GM18498 (cell line): ENCODE data around the gene BIN1.

Experiments used
- ATAC-seq: cut with Tn5 transposase; IDR thresholded peaks from one replicate; pipeline ENCODE4 v1.9.1; 2021; ENCODE audit warnings: mild to moderate bottlenecking, moderate library complexity; ENCODE audit not compliant: unreplicated experiment

BIN1 gene

DNA sequence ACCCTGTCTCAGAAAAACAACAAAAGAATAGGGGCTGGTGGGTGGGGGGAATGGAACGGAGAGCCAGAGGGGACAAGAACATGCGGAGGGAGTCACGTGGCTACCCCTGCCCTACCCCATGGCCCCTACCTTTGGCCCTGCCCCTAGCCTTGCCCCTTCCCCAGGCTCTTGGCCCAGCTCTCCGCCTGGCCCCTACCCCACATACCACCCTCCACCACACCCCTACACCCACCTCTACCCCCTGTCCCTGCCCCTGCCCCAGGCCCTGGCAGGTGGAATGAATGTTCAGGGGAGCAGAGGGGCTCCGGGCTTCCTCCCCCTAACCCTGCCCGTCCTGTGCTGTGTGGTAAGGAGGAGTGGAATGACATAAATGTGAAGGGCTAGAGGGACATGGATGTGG is 15.1 kb downstream of the BIN1 start:
- no peak for ATAC-seq

DNA sequence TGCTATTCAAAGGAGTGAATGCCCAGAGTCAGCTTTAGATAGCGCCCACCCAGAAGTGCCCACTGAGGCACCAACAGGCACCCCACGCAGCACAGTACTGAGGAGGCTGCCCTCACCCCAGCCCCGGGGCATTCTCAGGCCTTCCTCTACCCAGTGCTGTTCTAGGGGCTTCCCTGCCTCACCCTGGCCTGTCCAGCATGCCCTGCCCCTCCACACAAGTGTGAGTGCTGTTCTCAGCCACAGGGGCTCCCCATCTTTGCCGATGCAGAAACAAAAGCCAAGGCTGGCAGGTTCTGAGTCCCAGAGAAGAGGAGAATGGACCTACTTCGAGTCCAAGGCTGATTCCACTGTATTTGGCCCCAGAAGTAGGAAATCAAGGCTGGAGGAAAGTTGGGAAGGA is 15.8 kb downstream of the BIN1 start:
- no peak for ATAC-seq

DNA sequence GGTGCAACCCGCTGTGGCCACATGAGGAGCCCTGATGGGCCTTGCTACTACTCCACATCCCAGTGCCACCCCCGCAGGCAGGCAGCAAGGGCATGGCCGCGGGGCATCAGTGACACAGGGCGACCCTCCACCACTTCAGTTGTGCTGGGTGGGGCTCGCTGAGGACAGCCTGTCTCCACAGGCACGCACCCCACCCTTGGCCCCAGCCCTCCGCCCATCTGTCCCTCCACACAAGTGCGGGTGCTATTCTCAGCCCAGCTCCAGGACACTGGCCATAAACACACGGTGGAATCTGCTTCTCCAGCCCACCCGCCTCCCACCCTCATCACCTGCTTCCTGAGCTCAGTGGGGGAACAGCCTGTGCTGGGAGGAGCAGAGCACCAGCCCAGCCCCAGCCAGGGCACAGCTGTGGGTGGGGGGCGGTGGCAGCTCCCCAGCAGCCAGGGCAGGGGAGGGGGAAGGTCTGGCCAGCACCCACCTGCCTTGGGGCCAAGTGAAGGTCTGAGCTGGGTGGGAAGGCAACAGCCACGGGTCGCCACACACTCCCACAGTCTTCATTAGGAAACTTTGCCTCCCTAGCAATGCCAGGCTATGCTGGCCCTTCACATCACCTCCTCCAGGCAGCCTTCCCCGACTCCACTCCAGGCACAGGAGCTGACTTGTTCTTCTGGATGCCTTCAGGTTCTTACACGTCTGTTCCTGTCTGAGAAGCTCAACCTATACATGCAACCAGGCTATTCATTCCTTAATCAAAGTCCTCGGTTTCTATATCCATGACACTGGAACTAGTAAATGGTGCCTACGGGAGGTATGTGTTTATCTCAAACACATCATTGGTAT is 16.5 kb downstream of the BIN1 start:
- no peak for ATAC-seq

DNA sequence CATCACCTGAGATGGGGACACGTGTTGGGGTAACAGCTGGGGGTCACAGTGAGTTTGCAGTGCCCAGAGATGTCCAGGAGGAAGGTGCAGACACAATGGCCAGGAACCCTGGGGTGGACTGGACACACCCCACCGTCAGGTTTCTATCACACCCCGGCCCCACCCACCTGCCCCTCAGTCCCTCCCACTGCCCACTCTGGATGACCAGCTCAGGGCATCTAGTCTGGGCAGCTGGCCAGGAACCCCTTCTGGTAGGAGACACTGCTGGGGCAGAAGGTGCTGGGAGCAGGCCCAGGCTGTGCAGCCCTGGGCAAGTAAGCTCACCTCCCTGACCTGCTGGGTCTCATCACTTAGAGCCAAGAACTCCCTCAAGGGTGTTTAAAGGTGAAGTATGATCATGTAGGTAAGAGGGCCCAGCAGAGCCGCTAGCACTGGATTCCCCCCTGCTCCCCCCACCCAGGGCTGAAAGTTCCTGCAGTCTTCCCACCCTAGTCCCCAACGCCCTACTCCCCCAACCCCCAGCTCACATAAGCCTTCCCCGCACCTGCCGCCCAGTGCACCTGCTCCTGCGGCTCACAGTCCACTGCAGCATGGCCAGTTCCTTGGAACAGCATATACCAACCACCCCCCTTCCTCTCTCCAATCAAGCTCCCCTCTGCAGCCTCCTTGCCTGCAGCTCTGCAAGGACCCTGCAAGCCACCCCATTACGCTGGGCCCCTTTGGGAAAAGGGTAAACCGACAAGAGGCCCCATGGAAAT is 17.3 kb downstream of the BIN1 start:
- no peak for ATAC-seq

DNA sequence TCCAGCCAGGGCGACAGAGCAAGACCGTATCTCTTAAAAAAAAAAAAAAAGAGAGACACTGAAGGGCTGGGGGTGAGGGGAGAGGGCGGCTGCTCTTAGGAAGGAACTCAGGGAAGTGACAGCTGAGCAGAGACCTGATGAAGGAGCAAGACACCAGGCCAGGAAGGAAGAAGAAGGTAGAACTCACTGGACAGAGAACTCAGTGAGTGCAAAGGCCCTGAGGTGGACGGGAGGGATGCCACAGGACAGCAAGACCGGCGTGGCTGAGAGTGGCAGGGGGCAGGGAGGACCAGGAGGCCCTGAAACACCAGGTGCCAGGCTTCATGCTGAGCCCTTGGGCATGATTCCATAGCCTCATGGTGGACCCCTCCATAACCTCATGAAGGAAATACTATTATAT is 18.2 kb downstream of the BIN1 start:
- no peak for ATAC-seq

DNA sequence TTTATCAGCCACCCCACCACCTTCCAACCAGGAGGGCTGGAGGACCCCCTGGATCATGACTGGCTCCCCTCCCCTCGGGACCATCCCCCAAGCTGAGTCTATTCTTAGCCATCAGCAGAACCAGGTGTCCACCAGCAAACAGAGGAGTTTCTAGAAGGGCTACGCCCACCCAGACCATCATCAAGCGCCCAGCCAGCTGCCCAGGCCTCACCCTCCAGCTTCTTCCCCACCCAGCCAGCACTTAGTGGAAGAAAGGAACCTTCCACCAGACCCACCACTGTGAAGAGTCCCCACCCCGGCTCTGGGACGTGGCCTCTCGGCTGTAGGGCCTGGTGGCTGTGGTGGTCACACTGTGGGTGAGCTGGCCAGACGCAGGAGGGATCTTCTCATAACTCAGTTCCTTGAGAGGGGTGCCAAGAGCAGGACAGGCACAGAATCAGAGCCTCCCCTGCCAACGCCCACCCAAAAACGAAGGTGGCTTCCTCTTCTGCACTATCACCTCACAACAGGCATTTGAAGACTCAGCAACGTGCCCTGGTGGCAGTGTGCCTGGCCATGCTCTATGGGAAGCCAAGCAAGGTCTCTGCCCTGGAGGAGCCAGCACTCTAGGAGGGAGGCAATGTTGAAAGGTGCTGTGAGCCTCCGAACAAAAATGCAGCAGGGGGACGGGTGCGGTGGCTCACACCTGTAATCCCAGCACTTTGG is 19.0 kb downstream of the BIN1 start:
- no peak for ATAC-seq

DNA sequence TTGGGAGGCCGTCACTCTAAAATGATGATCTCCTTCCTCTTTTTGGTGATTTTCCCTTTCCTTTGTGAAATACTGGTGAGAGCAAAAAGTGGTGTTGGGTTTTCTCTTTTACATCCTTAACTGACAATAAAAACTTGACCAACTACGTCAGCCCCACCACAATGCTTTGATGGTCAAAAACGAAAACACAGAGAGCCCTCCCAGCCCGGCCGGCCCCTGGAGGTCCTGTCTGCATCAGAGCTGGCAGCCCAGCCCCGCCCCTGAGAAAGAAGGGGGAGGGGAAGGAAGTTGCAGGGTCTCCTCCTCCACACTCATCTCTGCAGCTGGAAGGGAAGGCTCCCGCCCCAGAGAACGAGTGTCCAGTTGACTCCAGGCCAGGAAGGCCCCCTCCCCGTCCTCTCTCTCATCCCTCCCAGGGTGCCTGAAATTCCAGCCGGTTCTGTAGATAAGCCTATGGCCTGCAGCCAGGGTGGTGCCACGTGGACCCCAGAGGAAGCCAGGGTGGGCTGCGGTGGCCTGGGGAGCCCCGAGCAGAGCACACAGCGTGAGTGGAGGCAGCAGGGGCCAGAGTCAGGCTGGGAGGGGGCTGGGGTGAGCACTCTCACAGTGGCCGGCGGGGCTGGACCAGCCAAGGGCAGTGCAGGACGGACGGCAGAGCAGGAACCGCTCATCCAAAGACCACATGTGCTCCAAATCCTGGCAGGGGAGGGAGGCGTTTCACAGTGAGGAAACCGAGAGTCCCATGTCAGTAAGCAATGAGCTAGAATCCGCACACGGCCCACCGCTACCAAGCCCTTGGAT is 19.8 kb downstream of the BIN1 start:
- ATAC-seq: peak; percentile 73

DNA sequence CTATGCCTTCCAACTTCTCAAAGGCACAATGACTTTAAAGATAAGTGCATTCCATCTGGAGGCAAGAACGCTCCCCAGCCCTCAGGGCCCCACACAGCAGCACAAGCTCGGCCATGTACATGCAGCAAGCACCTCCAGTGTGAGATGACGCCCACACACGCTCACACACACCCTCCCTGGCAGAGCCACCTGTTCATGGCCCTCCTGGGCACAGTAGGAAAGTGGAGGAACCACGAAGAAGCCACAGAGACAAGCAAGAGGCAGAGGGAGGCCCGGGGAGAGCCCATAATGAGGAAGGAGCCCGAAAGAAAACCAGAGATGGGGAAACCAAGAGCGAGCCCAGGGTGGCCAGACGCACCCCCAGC is 21.7 kb downstream of the BIN1 start:
- peak; percentile 28 for ATAC-seq

DNA sequence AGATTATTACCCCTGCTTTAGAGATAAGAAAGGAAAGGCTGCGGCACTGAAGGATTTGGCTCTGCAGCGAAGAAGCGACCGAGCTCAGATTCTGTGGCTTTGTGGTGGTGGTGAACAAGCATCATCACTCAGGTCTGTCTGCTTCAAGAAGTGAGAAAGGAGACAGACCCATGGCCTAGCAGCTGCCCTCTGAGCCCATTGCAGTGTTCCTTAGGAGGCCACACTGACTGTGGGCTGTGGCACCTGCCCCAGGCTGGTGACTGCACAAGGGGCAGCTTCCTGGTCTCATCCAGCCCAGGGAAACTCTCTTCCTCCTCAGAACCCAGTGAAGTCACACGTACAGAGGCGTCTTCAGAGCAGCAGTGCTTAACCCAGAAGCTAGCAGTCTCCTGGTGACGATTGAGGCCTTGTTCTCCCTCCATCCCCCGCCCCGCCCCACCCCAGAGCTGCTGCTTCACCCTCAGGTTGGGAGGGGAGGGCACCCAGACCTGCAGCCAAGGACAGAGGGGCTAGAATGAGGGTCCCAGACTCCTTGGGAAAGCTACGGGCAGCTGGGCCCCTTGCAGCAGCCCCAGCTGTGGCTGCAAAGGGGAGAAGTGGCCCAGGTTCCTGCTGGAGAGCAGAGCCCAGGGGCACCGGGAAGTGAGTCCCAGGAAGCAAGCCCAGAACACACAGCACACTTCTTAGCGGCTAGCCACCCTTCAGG is 22.2 kb downstream of the BIN1 start:
- no peak for ATAC-seq

DNA sequence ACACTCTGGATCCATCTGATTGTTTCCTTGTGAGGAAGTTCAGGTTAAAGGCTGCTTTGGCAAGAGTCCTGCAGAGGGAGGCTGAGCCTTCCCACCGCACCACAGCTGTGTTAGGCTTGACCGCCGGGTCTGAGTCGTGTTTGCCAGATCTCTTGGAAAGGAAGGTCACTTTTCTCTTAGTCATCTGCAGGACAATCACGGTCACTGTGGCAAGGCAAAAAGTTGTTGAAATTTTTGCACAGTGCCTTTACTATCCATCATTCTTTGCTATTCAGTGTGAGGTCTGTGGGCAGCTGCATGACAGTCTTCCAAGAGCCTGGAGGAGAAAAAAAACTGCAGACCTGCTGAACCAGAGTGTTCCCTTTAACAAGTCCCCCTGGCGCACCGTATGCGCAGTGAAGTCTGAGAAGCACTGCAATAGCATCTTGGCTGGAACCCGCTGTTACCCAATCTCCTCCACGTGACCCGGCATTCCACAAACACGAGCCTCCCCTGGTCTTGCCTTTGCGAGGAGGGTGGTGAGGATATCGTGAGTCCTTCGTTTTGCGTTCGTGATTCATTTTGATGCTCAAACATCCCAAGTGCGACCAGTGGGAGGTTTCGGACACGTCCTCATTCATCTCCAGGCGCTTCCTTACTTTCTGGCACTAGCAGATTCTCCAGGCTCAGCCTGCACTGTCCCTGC is 23.0 kb downstream of the BIN1 start:
- no peak for ATAC-seq

DNA sequence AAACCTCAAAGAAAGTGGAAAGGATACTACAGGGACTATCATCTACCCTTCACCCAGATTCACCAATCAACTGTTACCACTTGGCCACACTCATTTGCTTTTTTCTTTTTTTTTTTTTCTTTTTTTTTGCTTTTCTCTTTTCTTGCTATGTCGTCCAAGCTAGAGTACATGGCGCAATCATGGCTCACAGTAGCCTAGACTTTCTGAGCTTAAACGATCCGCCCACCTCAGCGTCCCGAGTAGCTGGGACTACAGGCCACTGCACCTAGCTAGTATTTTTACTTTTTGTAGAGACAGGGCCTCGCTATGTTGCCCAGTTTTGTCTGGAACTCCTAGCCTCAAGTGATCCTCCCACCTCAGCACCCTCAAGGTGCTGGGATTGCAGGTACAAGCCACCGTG is 24.0 kb downstream of the BIN1 start:
- ATAC-seq: no peak

DNA sequence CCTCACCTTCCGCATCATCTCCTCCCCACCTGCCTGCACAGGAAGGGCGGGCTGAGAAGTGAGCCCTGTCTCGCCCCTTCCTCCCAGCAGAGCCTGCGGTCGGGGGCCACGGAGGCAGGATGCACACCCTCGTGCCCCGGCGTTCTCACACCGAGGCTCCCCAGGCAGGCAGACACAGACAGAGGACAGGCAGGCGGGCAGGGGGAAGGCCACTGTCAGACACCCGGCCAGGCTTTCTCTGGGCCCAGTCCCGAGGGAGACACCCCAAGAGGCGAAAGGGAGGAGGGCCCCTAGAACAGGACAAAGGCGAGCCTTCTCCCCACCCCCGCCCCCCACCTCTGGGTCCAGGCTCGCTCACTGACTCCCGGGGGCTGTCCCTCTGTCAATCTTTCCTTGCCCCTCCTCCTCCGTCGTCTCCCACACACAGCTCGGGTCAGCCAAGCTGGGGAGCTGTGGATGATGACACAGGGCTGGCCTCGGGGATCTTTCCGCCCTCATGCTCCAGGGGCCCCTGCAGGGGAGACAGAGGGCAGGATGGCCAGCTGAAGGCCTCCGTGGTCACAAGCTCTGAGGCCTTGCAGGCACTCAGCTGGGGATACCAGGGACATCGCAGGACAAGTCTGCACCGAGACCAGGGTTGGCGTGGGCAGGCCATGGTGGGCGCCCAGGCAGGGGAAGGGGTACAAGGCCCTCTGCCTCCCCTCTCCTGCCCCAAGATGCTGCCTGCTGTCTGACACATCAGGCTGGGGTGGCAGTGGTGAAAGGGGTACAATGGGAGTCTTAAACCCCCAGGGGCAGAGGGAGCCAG is 24.9 kb downstream of the BIN1 start:
- peak; percentile 62 for ATAC-seq

DNA sequence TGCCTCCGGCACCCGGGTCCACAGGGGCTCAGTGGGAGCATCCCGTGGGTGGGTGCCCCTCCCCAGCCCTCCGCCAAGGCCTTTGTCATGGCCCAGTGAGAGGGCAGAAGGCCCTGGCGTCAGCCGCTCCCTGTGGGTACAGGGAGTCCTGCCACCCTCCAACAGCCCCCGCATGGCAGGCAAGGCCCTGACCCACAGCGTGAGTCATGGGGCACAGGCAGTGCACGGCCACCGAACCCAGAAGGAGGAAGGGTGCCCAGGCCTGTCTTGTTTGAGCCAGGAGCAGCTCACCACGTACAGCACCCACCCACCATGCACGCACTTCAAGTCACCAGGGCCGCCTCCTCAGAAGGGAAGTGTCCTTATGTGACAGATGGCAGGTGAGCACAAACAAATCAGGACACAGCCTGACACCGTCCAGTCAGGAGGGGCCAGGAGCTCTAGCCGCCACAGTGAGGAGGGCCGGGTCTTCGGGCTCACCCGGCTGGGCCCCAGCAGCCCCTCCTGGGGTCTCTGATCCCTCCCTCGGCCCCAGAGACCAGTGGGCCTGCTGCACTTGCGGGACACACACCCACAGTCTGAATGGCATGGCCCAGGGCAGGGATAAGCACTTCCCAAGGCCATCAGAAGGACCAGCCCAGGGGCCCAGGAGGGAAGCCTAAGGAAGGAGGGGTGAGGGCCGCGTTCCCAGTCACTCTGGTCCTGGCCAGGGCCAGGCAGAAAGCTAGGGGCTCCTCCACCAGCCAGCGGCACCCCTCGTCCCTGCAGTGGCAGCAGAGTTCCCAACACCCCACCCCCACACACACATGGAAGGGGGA is 25.8 kb downstream of the BIN1 start:
- peak; percentile 44 for ATAC-seq

DNA sequence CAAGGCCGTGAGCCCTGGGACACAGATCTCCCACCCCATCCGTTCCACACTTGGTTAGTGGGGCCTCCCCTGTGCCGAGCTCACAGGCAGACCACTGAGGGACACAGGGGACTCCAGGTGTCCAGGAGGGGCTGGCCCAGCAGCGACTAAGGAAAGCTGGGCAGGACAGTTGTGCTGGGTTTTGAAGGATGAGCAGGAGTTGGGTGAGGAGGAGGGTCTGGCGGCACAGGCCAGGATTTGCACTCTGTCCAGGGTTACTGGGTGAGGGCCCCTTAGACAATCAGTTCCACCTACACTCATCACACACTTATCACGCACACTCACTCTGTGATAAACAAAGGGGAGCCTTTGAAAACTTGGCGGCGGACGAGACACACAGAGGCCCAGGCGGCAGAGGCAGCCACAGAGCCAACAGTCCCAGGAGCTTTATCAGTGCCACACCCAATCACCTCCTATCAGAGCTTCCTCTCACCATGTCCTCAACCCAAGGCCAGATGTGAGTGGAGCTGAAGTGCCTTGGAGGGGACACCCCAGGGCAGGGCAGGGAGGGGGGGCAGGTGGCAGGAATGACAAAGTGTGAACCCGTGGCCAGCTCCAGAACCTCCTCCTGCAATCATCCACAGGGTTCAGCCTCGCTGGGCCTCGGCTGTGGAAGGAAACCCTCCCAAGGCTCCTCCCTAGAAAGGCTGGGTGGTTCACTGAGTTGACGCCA is 26.6 kb downstream of the BIN1 start:
- peak; percentile 16 for ATAC-seq

DNA sequence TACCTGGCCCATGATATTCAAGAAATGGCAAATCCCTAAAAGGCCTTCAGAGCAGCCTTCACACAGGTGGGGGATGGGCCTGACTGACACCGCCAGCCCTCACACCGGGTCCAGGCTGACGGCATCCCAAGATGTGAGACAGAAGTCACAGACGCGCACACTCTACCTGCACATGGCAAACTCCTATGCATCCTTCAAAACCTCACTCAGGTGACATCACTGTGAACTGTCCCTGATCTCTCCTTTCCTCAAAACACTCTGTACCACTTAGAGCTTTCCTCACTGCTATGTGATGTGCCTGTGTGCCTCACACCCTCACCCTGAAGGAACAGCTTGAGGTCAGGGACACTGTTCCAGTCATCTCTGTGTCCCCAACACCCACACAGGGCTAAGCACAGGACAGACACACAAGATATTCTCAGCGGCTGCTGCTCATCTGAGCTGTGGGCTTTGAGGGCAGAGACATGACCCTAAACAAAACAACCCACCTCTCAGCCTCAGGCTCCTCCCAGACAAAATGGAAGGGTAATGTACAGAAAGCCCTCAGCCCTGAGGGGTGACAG is 27.5 kb downstream of the BIN1 start:
- ATAC-seq: no peak

DNA sequence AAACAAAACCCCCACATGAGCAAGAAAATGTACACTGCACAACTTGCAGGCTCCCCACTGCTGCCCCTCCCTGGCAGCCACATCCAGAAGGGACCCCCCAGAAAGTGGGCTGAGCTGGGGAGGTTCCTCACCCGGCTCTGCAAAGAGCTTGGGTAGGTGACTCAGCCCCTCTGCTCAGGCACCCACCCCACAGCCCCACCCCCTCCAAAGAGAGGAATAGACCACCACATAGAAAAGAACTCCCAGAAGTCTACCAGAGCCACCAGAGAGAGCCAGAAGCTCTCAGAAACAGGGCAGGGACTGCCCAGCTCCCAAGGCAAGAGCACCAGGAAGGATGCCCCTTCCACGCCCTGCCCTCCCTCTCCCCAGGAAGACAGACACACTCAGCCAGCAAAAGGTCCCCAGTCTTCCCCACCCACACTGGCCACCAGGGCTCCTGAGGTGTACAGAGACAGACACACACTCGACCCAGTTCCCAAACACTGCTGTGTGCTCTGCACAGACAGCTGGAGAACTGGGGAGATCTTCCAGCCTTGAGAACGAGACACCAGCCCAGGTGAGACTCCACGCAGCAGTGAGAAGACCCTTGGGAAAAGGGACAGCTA is 28.2 kb downstream of the BIN1 start:
- ATAC-seq: no peak

DNA sequence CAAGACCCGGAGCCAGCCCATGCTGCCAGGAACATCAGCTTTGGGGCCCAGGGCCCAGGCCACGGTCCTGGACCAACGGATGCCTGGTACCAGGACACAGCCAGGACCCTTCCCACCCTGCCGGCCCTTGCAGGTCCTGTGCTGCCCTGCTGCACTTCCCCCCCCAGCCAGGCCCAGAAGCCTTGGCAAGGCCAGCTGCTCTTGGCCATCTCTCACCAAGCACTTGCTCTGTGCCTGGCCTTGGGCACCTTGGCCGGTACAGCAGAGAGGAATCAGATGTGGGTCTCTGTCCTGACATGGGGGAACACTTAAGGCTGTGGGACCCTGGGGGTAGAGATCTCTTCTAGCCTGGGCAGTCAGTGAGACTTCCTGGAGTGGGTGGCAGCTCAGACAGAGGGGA is 28.9 kb downstream of the BIN1 start:
- no peak for ATAC-seq
